Thyroid gland (tissue), 4 donors: ENCODE results near the gene PSMD11. TPM values are rescaled to one million over a fixed set of nuclear protein-coding genes. Genes with fewer than 3 reads are reported as not detected.

Experiments
- DNase-seq, 2 donors: peaks; one replicate each; pipeline ENCODE4 v3.0.0-alpha.2; 2019
- H3K27ac ChIP-seq, 3 donors: fragments of 200-600 bp; sonication (generic); 1 replicate in 2 of 3; 2 replicates in 1 of 3; pipeline ENCODE4 v1.5.1; 2016 to 2019; ENCODE audit warnings: mild to moderate bottlenecking in 1 of 3, moderate library complexity in 1 of 3
- H3K27me3 ChIP-seq: fragments of 200-600 bp; sonication (generic); one replicate; pipeline ENCODE4 v1.5.1; 2019
- H3K36me3 ChIP-seq, 2 donors: fragments of 200-600 bp; sonication (generic); one replicate each; pipeline ENCODE4 v1.5.1; 2016 to 2019
- H3K4me1 ChIP-seq, 2 donors: fragments of 200-600 bp; sonication (generic); one replicate each; pipeline ENCODE4 v1.5.1; 2017 to 2019
- H3K4me3 ChIP-seq, 3 donors: fragments of 200-600 bp; sonication (generic); replicated peaks in 1 of 3; 1 replicate in 2 of 3; 2 replicates in 1 of 3; pipeline ENCODE4 v1.5.1; 2016; ENCODE audit warnings: mild to moderate bottlenecking in 1 of 3
- H3K9me3 ChIP-seq: fragments of 200-600 bp; sonication (generic); one replicate; pipeline ENCODE4 v1.5.1; 2017
- POLR2A ChIP-seq, 2 donors: fragments of 450-650 bp; IDR thresholded peaks; one replicate each; pipeline ENCODE4 v1.6.1; 2017; ENCODE audit warnings: antibody characterized with exemption in 2 of 2, mild to moderate bottlenecking in 2 of 2, moderate library complexity in 1 of 2
- WGBS, 2 donors: methylation state at CpG; one replicate each; pipeline ENCODE4 v1.1.5; 2017; 5-methylcytosine and 5-hydroxymethylcytosine counted together
- intact Hi-C: fragments of 100-400 bp; cut with DNase I; formaldehyde crosslinking; loops from one replicate; pipeline ENCODE4 v1.15.1; 2023
- total RNA-seq, 4 donors: library from RNA; depleted of rRNA; stranded (reverse); fragments of >200 nt; gene quantifications; one replicate each; pipeline ENCODE4 v1.2.3, GENCODE V29; 2016
- TF ChIP-seq, protein P1 (sequence below), 6 experiments: fragments of 200-600 bp in 3 of 6; fragments of 450-650 bp in 3 of 6; sonication (generic) in 3 of 6; IDR thresholded peaks; one replicate each; pipeline ENCODE4 v1.5.1; 2016 to 2019; ENCODE audit warnings: antibody characterized with exemption in 6 of 6, mild to moderate bottlenecking in 2 of 6, inconsistent platforms in 1 of 6, moderate library complexity in 1 of 6

PSMD11 gene
- total RNA-seq, 4 donors from 2014 or later, result 41.3 to 73.8 (median 64.3) TPM

DNA sequence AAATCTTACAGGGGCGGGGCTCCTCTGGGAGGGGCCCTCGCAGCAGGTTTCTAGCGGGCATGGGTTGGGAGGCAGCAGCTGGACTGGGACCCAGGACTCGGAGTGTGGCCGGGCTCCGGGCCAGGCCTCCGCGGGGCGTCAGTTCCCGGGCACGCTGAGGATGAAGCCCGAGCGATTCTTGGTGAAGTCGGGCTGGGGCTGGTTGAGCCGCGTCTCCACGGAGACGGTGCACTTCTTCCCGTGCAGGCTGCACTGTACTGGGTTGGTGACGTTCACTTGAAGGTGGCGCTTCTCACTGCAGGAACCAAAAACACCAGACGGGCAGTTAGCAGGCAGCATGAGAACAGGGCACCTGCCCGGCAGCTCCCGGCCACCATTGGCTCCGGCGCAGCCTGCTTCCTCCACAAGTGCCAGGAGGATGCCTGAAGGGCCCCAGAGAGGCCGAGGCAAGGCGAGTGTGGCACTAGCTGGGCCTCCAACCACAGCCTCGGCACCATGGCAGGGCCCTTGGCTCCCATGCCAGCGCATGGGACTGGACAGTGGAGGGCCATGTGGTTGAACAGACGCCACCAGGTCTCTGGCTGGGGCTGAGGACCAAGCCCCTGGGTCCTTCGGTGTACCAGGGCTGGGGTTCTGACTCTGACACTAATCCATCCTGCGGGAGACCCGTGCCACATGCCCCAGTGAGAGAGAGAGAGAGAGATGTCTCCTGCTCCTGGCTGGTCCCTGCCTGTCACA, 50.5 kb downstream of the PSMD11 start:
- Histone ChIP-seq H3K27ac (no peak overlapping the region), H3K4me3 (no peak overlapping the region), H3K4me1 (no peaks in the 10 kb centered on the region), H3K27me3 (no peaks in the 10 kb centered on the region), H3K9me3 (no peaks in the 10 kb centered on the region), H3K36me3 (no peaks in the 10 kb centered on the region)
- no peak for DNase-seq
- TF ChIP-seq, protein P1, sequence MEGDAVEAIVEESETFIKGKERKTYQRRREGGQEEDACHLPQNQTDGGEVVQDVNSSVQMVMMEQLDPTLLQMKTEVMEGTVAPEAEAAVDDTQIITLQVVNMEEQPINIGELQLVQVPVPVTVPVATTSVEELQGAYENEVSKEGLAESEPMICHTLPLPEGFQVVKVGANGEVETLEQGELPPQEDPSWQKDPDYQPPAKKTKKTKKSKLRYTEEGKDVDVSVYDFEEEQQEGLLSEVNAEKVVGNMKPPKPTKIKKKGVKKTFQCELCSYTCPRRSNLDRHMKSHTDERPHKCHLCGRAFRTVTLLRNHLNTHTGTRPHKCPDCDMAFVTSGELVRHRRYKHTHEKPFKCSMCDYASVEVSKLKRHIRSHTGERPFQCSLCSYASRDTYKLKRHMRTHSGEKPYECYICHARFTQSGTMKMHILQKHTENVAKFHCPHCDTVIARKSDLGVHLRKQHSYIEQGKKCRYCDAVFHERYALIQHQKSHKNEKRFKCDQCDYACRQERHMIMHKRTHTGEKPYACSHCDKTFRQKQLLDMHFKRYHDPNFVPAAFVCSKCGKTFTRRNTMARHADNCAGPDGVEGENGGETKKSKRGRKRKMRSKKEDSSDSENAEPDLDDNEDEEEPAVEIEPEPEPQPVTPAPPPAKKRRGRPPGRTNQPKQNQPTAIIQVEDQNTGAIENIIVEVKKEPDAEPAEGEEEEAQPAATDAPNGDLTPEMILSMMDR (IDR thresholded peaks at IDR 0.05), result no peak
- no peak for TF ChIP-seq POLR2A (IDR thresholded peaks at IDR 0.05)
- intact Hi-C loops, result no loop called here
- 89 to 93% methylated on average over 29 of the region's 34 CpGs for WGBS, 2 donors

DNA sequence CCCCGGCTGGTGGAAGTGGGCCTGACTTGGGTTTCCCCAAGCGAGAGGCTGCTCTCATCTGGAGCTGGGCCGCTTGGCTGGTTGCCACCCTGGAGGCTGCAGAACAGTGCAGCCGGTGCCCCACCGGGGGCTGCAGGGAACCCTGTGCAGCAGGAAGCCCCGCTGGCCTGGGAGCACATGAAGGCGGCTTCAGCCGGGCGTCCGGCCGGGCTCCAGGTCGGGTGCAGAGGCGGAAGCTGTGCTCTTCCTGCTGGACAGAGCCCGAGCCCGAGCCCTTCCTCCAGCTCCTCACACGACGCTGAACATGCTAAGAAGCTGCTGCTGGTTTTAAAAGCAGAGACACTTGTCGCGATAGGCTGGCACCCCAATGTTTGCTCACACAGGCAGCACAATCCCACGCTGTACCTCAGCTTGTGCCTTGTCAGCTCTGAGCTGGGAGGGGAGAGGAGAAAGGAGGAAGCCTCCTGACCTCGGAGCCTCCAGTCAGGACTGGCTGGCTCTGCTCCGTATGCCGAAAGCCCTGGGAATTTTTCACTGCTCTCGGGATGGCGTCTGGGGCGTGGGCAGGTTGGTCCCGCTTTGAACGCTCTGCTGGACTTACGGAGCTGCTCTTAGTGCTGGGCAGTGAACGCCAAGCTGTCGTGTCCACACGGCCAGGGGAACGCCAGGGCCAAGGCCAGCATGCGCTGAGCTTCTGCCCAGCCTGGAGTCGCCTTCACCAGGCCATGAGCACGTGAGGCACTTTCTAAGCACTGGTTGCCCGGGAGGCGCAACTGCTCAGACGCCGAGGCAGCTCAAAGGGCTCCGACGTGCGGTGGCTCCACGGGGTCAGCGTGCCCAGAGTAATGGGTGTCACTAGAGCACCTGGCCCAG, 51.3 kb downstream of the PSMD11 start:
- no peaks in the 10 kb centered on the region for H3K27me3 ChIP-seq
- no peak overlapping the region for H3K4me3 ChIP-seq
- H3K4me1 ChIP-seq, result no peaks in the 10 kb centered on the region
- H3K36me3 ChIP-seq, result no peaks in the 10 kb centered on the region
- WGBS, 2 donors, result 66 to 73% methylated on average over 15 to 38 of the region's 45 CpGs
- intact Hi-C loops, result no loop called here
- TF ChIP-seq POLR2A (IDR thresholded peaks at IDR 0.05), result no peak
- TF ChIP-seq, protein P1 (IDR thresholded peaks at IDR 0.05), result no peak
- DNase-seq, result no peak
- H3K9me3 ChIP-seq, result no peaks in the 10 kb centered on the region
- H3K27ac ChIP-seq, result no peak overlapping the region

DNA sequence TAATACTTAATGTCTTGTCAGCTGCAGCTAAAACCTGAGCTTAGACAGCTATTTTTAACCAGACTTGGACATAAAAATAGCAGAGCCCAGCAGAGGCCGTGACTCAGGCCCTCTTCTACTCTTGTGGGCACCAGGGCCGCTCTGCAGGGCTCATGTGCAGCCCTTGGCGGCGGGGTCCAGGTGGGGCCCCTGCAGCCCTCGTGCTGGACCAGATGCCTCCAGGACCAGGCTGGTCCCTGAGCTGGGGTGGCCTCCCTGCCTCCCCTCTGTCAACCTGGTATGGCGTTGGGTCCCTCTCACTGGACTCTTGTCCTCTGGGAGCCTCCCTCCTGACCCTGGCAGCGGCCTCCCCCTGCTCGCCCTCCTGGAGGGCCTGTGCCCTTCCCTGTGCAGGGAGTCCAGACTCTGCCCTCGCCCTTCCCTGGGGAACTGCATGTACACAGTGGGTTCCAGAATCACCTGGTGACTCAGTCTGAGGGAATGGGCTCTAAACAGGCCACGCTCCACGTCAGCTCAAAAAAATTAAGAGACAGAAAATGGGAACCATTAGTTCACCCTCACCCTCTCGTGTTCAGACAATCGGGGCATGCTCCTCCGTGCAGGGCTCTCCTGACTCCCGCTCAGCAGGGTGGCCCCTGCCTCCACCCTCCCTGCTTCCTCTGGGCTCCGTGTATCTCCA, 52.2 kb downstream of the PSMD11 start:
- no peaks in the 10 kb centered on the region for H3K27me3 ChIP-seq
- no peak overlapping the region for H3K27ac ChIP-seq
- WGBS, 2 donors, result 85 to 87% methylated on average over 7 to 16 of the region's 16 CpGs
- no peak for DNase-seq
- intact Hi-C loops, result no loop called here
- H3K9me3 ChIP-seq, result no peaks in the 10 kb centered on the region
- H3K4me3 ChIP-seq, result no peak overlapping the region
- H3K36me3 ChIP-seq, result no peaks in the 10 kb centered on the region
- no peaks in the 10 kb centered on the region for H3K4me1 ChIP-seq
- TF ChIP-seq, protein P1 (IDR thresholded peaks at IDR 0.05), result no peak
- TF ChIP-seq POLR2A (IDR thresholded peaks at IDR 0.05), result no peak

DNA sequence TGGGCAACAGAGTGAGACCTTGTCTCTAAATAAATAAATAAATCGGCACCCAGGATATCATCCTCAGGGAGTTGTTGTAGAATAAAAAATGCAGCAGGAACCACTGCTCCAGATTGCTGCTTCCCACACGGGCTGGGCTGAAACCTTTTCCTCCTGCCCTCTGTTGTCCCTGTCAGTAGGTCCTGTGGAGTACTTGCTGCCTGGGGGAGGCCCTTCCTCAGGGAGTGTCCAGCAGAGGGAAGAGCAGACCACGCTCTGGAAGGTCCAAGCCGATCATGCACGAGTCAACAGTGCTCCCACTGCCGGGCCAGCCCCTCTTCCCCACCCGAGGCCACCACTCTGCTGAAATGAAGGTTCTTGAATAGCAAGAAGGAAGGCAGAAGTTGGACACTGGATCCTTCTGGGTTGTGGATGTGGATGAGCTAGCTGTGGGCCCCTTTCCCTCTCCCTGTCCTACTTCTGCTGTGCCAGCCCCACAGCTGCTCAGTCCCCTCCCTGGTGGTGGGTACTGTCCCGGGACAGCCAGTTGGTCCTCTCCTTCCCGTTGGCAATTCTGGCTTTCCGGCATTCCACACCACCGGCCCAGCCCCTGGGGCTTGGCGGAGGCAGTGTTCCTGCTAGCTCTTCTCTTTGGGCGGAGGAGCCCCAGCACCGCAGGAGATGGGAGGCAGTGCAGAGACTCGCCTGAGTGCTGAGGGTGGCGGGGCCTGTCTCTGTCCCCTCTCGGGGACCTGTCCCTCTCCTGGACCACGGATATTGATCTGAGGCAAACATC, 53.3 kb downstream of the PSMD11 start:
- intact Hi-C loops, result no loop called here
- 85% methylated on average over 12 to 17 of the region's 18 CpGs for WGBS, 2 donors
- Histone ChIP-seq H3K9me3 (no peaks in the 10 kb centered on the region), H3K4me1 (no peaks in the 10 kb centered on the region), H3K4me3 (no peak overlapping the region), H3K27me3 (no peaks in the 10 kb centered on the region), H3K27ac (no peak overlapping the region), H3K36me3 (no peaks in the 10 kb centered on the region)
- DNase-seq, result no peak
- TF ChIP-seq, protein P1 (IDR thresholded peaks at IDR 0.05), result no peak
- no peak for TF ChIP-seq POLR2A (IDR thresholded peaks at IDR 0.05)
